Neural cell (in vitro differentiated cells): ENCODE measurements around the gene CLCNKB. TPM values are rescaled to one million over a fixed set of nuclear protein-coding genes. Genes with fewer than 3 reads are reported as not detected.
"Not testable (repeated sequence)": the region's sequence is repeated elsewhere in the genome, so short reads cannot be mapped to it uniquely, and the experiment has no call there.

Experiments
- H2AFZ ChIP-seq: fragments of 200-600, 300-800 bp; sonication (generic), shearing (Covaris generic); 2 replicates; pipeline ENCODE4 v1.6.0; 2014; ENCODE audit warnings: low read depth, mild to moderate bottlenecking, antibody characterized with exemption, low read length, moderate library complexity
- H3F3A ChIP-seq: fragments of 200-600 bp; shearing (Covaris generic); 2 replicates; pipeline ENCODE4 v1.6.1; 2016; ENCODE audit warnings: mild to moderate bottlenecking, moderate library complexity, mixed read lengths, antibody characterized with exemption, low read length; ENCODE audit not compliant: insufficient read depth, poor library complexity, severe bottlenecking
- H3K27ac ChIP-seq: fragments of 200-600, 300-800 bp; sonication (generic), shearing (Covaris generic); 2 replicates; pipeline ENCODE4 v1.5.1; 2014; ENCODE audit warnings: mild to moderate bottlenecking, low read length, moderate library complexity
- H3K27me3 ChIP-seq: fragments of 300-800, 200-600 bp; sonication (generic), shearing (Covaris generic); 2 replicates; pipeline ENCODE4 v1.6.0; 2014; ENCODE audit warnings: mild to moderate bottlenecking, low read depth, low read length, moderate library complexity; ENCODE audit not compliant: insufficient read depth
- H3K36me3 ChIP-seq: fragments of 300-800, 200-600 bp; sonication (generic), shearing (Covaris generic); 2 replicates; pipeline ENCODE4 v1.5.1; 2014; ENCODE audit warnings: mild to moderate bottlenecking, antibody characterized with exemption, low read length, moderate library complexity; ENCODE audit not compliant: insufficient read depth
- H3K4me2 ChIP-seq: fragments of 300-800, 200-600 bp; sonication (generic), shearing (Covaris generic); 2 replicates; pipeline ENCODE4 v1.6.0; 2014; ENCODE audit warnings: mild to moderate bottlenecking, low read length
- H3K4me3 ChIP-seq: fragments of 300-800, 200-600 bp; sonication (generic), shearing (Covaris generic); 2 replicates; pipeline ENCODE4 v1.5.1; 2014; ENCODE audit warnings: mild to moderate bottlenecking, low read length, moderate library complexity
- H3K79me2 ChIP-seq: fragments of 200-600 bp; shearing (Covaris generic); replicated peaks from 2 replicates; pipeline ENCODE4 v1.6.0; 2014; ENCODE audit warnings: mild to moderate bottlenecking, low read length, moderate library complexity; ENCODE audit not compliant: insufficient read depth
- H3K9ac ChIP-seq: fragments of 300-800, 200-600 bp; sonication (generic), shearing (Covaris generic); 2 replicates; pipeline ENCODE4 v1.6.1; 2016; ENCODE audit warnings: mild to moderate bottlenecking, low read length, mixed read lengths
- H3K9me2 ChIP-seq: fragments of 200-600 bp; shearing (Covaris generic); 2 replicates; pipeline ENCODE4 v1.6.1; 2016; ENCODE audit warnings: mild to moderate bottlenecking, low read length, mixed read lengths; ENCODE audit not compliant: insufficient read depth
- H3K9me3 ChIP-seq: fragments of 200-600, 300-800 bp; sonication (generic), shearing (Covaris generic); 2 replicates; pipeline ENCODE4 v1.6.1; 2016; ENCODE audit warnings: mild to moderate bottlenecking, mixed run types, low read length, moderate library complexity, mixed read lengths
- H4K20me1 ChIP-seq: fragments of 200-600 bp; shearing (Covaris generic); 2 replicates; pipeline ENCODE4 v1.6.1; 2016; ENCODE audit warnings: mild to moderate bottlenecking, mixed run types; ENCODE audit not compliant: insufficient read depth
- EP300 ChIP-seq: fragments of 450-650 bp; conservative IDR thresholded peaks from 2 replicates; pipeline ENCODE4 v1.6.1; 2014; ENCODE audit warnings: antibody characterized with exemption, mild to moderate bottlenecking, moderate library complexity; ENCODE audit not compliant: poor library complexity, severe bottlenecking
- EZH2 ChIP-seq: fragments of 200-600, 300-800 bp; shearing (Covaris generic), sonication (generic); IDR thresholded peaks from 2 replicates; pipeline ENCODE4 v1.6.1; 2014; ENCODE audit warnings: antibody characterized with exemption, low read length, borderline replicate concordance, mild to moderate bottlenecking; ENCODE audit not compliant: insufficient read depth, poor library complexity, severe bottlenecking
- MXI1 ChIP-seq: fragments of 450-650 bp; conservative IDR thresholded peaks from 2 replicates; pipeline ENCODE4 v1.6.1; 2014; ENCODE audit warnings: antibody characterized with exemption, mild to moderate bottlenecking; ENCODE audit not compliant: poor library complexity, severe bottlenecking
- POLR2AphosphoS5 ChIP-seq: IDR thresholded peaks from 2 replicates; pipeline ENCODE4 v1.6.1; 2012
- RAD21 ChIP-seq: fragments of 450-650 bp; conservative IDR thresholded peaks from 2 replicates; pipeline ENCODE4 v1.6.1; 2014; ENCODE audit warnings: antibody characterized with exemption, mild to moderate bottlenecking, moderate library complexity
- REST ChIP-seq: IDR thresholded peaks from 2 replicates; pipeline ENCODE4 v1.6.1; 2012; ENCODE audit warnings: borderline replicate concordance
- SMC3 ChIP-seq: fragments of 450-650 bp; conservative IDR thresholded peaks from 2 replicates; pipeline ENCODE4 v1.6.1; 2014; ENCODE audit warnings: antibody characterized with exemption, mild to moderate bottlenecking, moderate library complexity; ENCODE audit not compliant: poor library complexity
- TAF1 ChIP-seq: IDR thresholded peaks from 2 replicates; pipeline ENCODE4 v1.6.1; 2012; ENCODE audit warnings: low read depth
- polyA plus RNA-seq: library from polyadenylated mRNA; depleted of rRNA; stranded (reverse); fragments of >200 nt; gene quantifications from 2 replicates; pipeline ENCODE4 v1.2.3, GENCODE V29; 2014
- TF ChIP-seq, protein P1 (sequence below): fragments of 450-650 bp; IDR thresholded peaks from 2 replicates; pipeline ENCODE4 v1.5.1; 2014; ENCODE audit warnings: antibody characterized with exemption, mild to moderate bottlenecking, moderate library complexity; ENCODE audit not compliant: poor library complexity, severe bottlenecking

CLCNKB gene
- polyA plus RNA-seq, 1 donor from 2014 or later: not detected

DNA sequence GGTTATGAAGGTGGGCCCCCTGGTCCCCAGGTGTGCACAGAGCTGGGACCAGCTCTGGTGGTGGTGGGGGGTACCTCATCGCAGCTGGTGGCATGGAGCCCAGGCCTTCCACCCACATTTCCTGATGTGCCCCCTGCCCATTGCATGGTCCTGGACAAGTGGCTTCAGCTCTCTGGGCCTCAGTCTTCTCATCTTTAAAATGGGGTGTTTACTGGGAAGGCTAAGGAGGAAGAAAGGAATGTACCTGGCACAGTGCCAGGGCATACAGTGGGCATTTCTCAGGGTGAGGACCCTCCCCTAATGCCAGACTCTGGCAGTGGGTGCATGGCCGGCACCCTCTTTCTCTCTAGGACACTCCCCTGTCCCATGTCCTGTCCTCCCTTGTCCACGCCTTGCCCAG, 7.5 kb downstream of the CLCNKB start:
- H3K9ac ChIP-seq: no peak overlapping the region
- H3K9me2 ChIP-seq: no peaks in the 10 kb centered on the region
- H3F3A ChIP-seq: no peaks in the 10 kb centered on the region
- no peaks in the 10 kb centered on the region for H3K9me3 ChIP-seq
- no peaks in the 10 kb centered on the region for H3K79me2 ChIP-seq
- H3K27ac ChIP-seq: no peak overlapping the region
- no peak for TF ChIP-seq EP300
- no peak for TF ChIP-seq EZH2
- TF ChIP-seq MXI1: no peak
- no peak for TF ChIP-seq TAF1
- TF ChIP-seq RAD21: no peak
- TF ChIP-seq POLR2AphosphoS5: no peak
- TF ChIP-seq SMC3: no peak
- TF ChIP-seq, protein P1, sequence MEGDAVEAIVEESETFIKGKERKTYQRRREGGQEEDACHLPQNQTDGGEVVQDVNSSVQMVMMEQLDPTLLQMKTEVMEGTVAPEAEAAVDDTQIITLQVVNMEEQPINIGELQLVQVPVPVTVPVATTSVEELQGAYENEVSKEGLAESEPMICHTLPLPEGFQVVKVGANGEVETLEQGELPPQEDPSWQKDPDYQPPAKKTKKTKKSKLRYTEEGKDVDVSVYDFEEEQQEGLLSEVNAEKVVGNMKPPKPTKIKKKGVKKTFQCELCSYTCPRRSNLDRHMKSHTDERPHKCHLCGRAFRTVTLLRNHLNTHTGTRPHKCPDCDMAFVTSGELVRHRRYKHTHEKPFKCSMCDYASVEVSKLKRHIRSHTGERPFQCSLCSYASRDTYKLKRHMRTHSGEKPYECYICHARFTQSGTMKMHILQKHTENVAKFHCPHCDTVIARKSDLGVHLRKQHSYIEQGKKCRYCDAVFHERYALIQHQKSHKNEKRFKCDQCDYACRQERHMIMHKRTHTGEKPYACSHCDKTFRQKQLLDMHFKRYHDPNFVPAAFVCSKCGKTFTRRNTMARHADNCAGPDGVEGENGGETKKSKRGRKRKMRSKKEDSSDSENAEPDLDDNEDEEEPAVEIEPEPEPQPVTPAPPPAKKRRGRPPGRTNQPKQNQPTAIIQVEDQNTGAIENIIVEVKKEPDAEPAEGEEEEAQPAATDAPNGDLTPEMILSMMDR: no peak
- TF ChIP-seq REST: no peak
- H3K36me3 ChIP-seq: no peaks in the 10 kb centered on the region
- H3K4me3 ChIP-seq: no peak overlapping the region
- H4K20me1 ChIP-seq: no peaks in the 10 kb centered on the region
- H3K27me3 ChIP-seq: no peaks in the 10 kb centered on the region
- no peak overlapping the region for H3K4me2 ChIP-seq
- no peak overlapping the region for H2AFZ ChIP-seq

DNA sequence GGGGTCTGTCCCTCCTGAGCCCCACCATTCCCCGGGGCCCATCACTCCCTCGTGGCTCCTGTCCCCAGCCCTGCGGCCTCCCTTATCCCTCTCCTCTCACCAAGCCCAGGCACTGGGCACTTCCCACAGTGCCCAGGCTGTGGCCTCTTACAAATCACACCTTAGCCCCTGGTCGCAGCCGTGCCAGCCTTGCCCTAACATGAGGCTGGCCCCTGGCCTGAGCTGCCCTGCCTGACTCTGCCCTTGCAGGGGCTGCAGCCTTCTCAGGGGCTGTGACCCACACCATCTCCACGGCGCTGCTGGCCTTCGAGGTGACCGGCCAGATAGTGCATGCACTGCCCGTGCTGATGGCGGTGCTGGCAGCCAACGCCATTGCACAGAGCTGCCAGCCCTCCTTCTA, 8.4 kb downstream of the CLCNKB start:
- H3K4me3 ChIP-seq, H3K9me2 ChIP-seq, H3K27ac ChIP-seq, H3K27me3 ChIP-seq, H2AFZ ChIP-seq, H3F3A ChIP-seq, H4K20me1 ChIP-seq, H3K79me2 ChIP-seq, H3K36me3 ChIP-seq, H3K9ac ChIP-seq, H3K4me2 ChIP-seq, H3K9me3 ChIP-seq: not testable (repeated sequence)
